ENCODE results near the gene GRIA3.

DNA sequence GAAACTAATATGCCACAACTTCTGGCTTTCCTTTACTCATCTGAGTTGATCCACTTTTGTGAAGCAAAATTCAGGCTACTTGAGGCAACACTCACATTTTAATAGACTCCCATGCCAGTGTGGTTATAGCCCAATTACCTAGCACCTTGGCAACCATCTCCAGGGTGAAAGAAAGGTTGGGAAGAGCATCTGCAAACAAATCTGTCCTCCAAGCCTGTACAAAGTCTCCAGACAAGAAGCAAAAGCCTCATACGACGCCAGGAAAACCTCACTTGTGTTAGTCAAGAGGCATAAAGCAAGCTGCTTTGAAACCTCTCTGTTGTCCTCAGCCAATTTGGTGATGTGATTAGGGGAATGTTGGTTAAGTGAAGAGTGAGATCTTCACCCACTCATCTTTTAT is 302.2 kb downstream of the GRIA3 start:
- TF ChIP-seq, protein P1, sequence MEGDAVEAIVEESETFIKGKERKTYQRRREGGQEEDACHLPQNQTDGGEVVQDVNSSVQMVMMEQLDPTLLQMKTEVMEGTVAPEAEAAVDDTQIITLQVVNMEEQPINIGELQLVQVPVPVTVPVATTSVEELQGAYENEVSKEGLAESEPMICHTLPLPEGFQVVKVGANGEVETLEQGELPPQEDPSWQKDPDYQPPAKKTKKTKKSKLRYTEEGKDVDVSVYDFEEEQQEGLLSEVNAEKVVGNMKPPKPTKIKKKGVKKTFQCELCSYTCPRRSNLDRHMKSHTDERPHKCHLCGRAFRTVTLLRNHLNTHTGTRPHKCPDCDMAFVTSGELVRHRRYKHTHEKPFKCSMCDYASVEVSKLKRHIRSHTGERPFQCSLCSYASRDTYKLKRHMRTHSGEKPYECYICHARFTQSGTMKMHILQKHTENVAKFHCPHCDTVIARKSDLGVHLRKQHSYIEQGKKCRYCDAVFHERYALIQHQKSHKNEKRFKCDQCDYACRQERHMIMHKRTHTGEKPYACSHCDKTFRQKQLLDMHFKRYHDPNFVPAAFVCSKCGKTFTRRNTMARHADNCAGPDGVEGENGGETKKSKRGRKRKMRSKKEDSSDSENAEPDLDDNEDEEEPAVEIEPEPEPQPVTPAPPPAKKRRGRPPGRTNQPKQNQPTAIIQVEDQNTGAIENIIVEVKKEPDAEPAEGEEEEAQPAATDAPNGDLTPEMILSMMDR (conservative IDR thresholded peaks at IDR 0.05; ENCODE audit: low read depth, low read length) = no peak
- TF ChIP-seq EZH2 (IDR thresholded peaks at IDR 0.05; ENCODE audit: low read length, unreplicated experiment) (no peak), EZH2phosphoT487 (IDR thresholded peaks at IDR 0.05; ENCODE audit: borderline replicate concordance, low read length) (no peak)
